ENCODE results near the gene TRMO.

Gene TRMO

GRCh38 chr9:97858393-97858713 is 63.9 kb downstream of the TRMO start:
- TF ChIP-seq SIN3A (IDR thresholded peaks at IDR 0.05; ENCODE audit: borderline replicate concordance, insufficient read depth, low read length) (no peak), REST (IDR thresholded peaks at IDR 0.05; ENCODE audit: insufficient read depth in 1 of 2, low read depth in 2 of 2, low read length in 2 of 2) (no peak), TAF1 (IDR thresholded peaks at IDR 0.05; ENCODE audit: borderline replicate concordance, insufficient read depth, low read length) (no peak), POLR2AphosphoS5 (IDR thresholded peaks at IDR 0.05; ENCODE audit: low read depth, low read length) (no peak), FOXP2 (optimal IDR thresholded peaks at IDR 0.05; ENCODE audit: borderline replicate concordance, extremely low read depth, extremely low read length, insufficient read depth) (no peak)

GRCh38 chr9:97857606-97858392 is 64.5 kb downstream of the TRMO start:
- TF ChIP-seq FOXP2 (optimal IDR thresholded peaks at IDR 0.05; ENCODE audit: borderline replicate concordance, extremely low read depth, extremely low read length, insufficient read depth) (no peak), SIN3A (IDR thresholded peaks at IDR 0.05; ENCODE audit: borderline replicate concordance, insufficient read depth, low read length) (no peak), TAF1 (IDR thresholded peaks at IDR 0.05; ENCODE audit: borderline replicate concordance, insufficient read depth, low read length) (no peak), REST (IDR thresholded peaks at IDR 0.05; ENCODE audit: insufficient read depth in 1 of 2, low read depth in 2 of 2, low read length in 2 of 2) (no peak)

- TF ChIP-seq SIN3A (IDR thresholded peaks at IDR 0.05; ENCODE audit: borderline replicate concordance, insufficient read depth, low read length), result no peak
- no peak for TF ChIP-seq TAF1 (IDR thresholded peaks at IDR 0.05; ENCODE audit: borderline replicate concordance, insufficient read depth, low read length)
- no peak for TF ChIP-seq FOXP2 (optimal IDR thresholded peaks at IDR 0.05; ENCODE audit: borderline replicate concordance, extremely low read depth, extremely low read length, insufficient read depth)
- TF ChIP-seq REST (IDR thresholded peaks at IDR 0.05; ENCODE audit: insufficient read depth in 1 of 2, low read depth in 2 of 2, low read length in 2 of 2), result no peak
- no peak for TF ChIP-seq POLR2AphosphoS5 (IDR thresholded peaks at IDR 0.05; ENCODE audit: low read depth, low read length)
These were observed 65.3 kb downstream of the TRMO start for GRCh38 chr9:97856857-97857605.

GRCh38 chr9:97855899-97856298 is 66.4 kb downstream of the TRMO start:
- TF ChIP-seq REST (IDR thresholded peaks at IDR 0.05; ENCODE audit: insufficient read depth in 1 of 2, low read depth in 2 of 2, low read length in 2 of 2) (no peak), FOXP2 (optimal IDR thresholded peaks at IDR 0.05; ENCODE audit: borderline replicate concordance, extremely low read depth, extremely low read length, insufficient read depth) (no peak), POLR2AphosphoS5 (IDR thresholded peaks at IDR 0.05; ENCODE audit: low read depth, low read length) (no peak), TAF1 (IDR thresholded peaks at IDR 0.05; ENCODE audit: borderline replicate concordance, insufficient read depth, low read length) (no peak), SIN3A (IDR thresholded peaks at IDR 0.05; ENCODE audit: borderline replicate concordance, insufficient read depth, low read length) (no peak)
